Measurements from ENCODE around the gene PPIG.
"Not testable (repeated sequence)": the region's sequence is repeated elsewhere in the genome, so short reads cannot be mapped to it uniquely, and the experiment has no call there.

The PPIG gene

GRCh38 chr2:169584005-169584877 lies at the start of gene PPIG:
Gene PPIG, plus strand, starts transcription at chr2:169584351. Its CDS starts 19,691 bp downstream, at chr2:169604042.
- Mint-ChIP-seq H3K4me3 (peak within 1 kb of the TSS; percentile 96), H3K4me1 (peaks cover 21% of the 10 kb centered on the region), H3K9me3 (peaks cover 4% of the 10 kb centered on the region), H3K27ac (peak within 1 kb of the TSS; percentile 99), H3K36me3 (peaks cover 37% of the 10 kb centered on the region)
- DNase-seq (ENCODE audit: low spot score in 2 of 2): peak; percentile 73 to 91
- peak; percentile 97 for ATAC-seq

GRCh38 chr2:169539460-169539859 lies 44.7 kb upstream of the PPIG start:
- H3K4me3 Mint-ChIP-seq, H3K27ac Mint-ChIP-seq: not testable (repeated sequence)

GRCh38 chr2:169540146-169540545 lies 44.0 kb upstream of the PPIG start:
- Mint-ChIP-seq H3K36me3 (peaks cover 73% of the 10 kb centered on the region), H3K4me3 (no peak overlapping the region), H3K9me3 (no peaks in the 10 kb centered on the region), H3K27ac (no peak overlapping the region), H3K4me1 (no peaks in the 10 kb centered on the region)
- DNase-seq (ENCODE audit: low spot score in 2 of 2): no peak
- ATAC-seq: no peak

More at GRCh38 chr2:169539460-169539859, 44.7 kb upstream of the PPIG start:
- H3K9me3 Mint-ChIP-seq; ATAC-seq; H3K4me1 Mint-ChIP-seq; DNase-seq (ENCODE audit: low spot score in 2 of 2): not testable (repeated sequence)
- H3K36me3 Mint-ChIP-seq: peaks cover 66% of the 10 kb centered on the region

- Mint-ChIP-seq H3K4me1 (peaks cover 6% of the 10 kb centered on the region), H3K9me3 (no peaks in the 10 kb centered on the region), H3K4me3 (no peak overlapping the region), H3K36me3 (peaks cover 75% of the 10 kb centered on the region), H3K27ac (no peak overlapping the region)
- no peak for ATAC-seq
- DNase-seq (ENCODE audit: low spot score in 2 of 2): no peak
Measured at GRCh38 chr2:169542433-169542832, 41.7 kb upstream of the PPIG start.

GRCh38 chr2:169546756-169547155 lies 37.4 kb upstream of the PPIG start:
- DNase-seq (ENCODE audit: low spot score in 2 of 2) (no peak), ATAC-seq (no peak)
- Mint-ChIP-seq H3K36me3 (peaks cover 81% of the 10 kb centered on the region), H3K9me3 (no peaks in the 10 kb centered on the region), H3K4me3 (no peak overlapping the region), H3K27ac (no peak overlapping the region), H3K4me1 (peaks cover 6% of the 10 kb centered on the region)

- Mint-ChIP-seq H3K36me3 (peaks cover 73% of the 10 kb centered on the region), H3K27ac (no peak overlapping the region), H3K4me3 (no peak overlapping the region), H3K9me3 (no peaks in the 10 kb centered on the region), H3K4me1 (no peaks in the 10 kb centered on the region)
- ATAC-seq: no peak
- DNase-seq (ENCODE audit: low spot score in 2 of 2): no peak
Measured at GRCh38 chr2:169561364-169561763, 22.8 kb upstream of the PPIG start.

- DNase-seq (ENCODE audit: low spot score in 2 of 2); H3K4me3 Mint-ChIP-seq; H3K9me3 Mint-ChIP-seq; H3K4me1 Mint-ChIP-seq; ATAC-seq; H3K27ac Mint-ChIP-seq: not testable (repeated sequence)
- peaks cover 65% of the 10 kb centered on the region for H3K36me3 Mint-ChIP-seq
Measured at GRCh38 chr2:169562084-169562483, 22.1 kb upstream of the PPIG start.

GRCh38 chr2:169562519-169562918 lies 21.6 kb upstream of the PPIG start:
- no peak for ATAC-seq
- Mint-ChIP-seq H3K27ac (no peak overlapping the region), H3K9me3 (no peaks in the 10 kb centered on the region), H3K4me3 (no peak overlapping the region), H3K36me3 (peaks cover 63% of the 10 kb centered on the region), H3K4me1 (no peaks in the 10 kb centered on the region)
- DNase-seq (ENCODE audit: low spot score in 2 of 2): no peak

GRCh38 chr2:169565686-169566085 lies 18.5 kb upstream of the PPIG start:
- no peak for ATAC-seq
- Mint-ChIP-seq H3K36me3 (peaks cover 74% of the 10 kb centered on the region), H3K4me3 (no peak overlapping the region), H3K9me3 (no peaks in the 10 kb centered on the region), H3K27ac (no peak overlapping the region), H3K4me1 (peaks cover 7% of the 10 kb centered on the region)
- DNase-seq (ENCODE audit: low spot score in 2 of 2): no peak

- no peaks in the 10 kb centered on the region for H3K9me3 Mint-ChIP-seq
- DNase-seq (ENCODE audit: low spot score in 2 of 2): no peak
- peaks cover 53% of the 10 kb centered on the region for H3K36me3 Mint-ChIP-seq
- no peak overlapping the region for H3K27ac Mint-ChIP-seq
- H3K4me3 Mint-ChIP-seq: no peak overlapping the region
- no peak for ATAC-seq
- peaks cover 24% of the 10 kb centered on the region for H3K4me1 Mint-ChIP-seq
Measured at GRCh38 chr2:169569948-169570347, 14.2 kb upstream of the PPIG start.

- not testable (repeated sequence) for H3K9me3 Mint-ChIP-seq; ATAC-seq; H3K27ac Mint-ChIP-seq; H3K4me3 Mint-ChIP-seq; DNase-seq (ENCODE audit: low spot score in 2 of 2)
- Mint-ChIP-seq H3K4me1 (peaks cover 24% of the 10 kb centered on the region), H3K36me3 (peaks cover 45% of the 10 kb centered on the region)
Measured at GRCh38 chr2:169570752-169571151, 13.4 kb upstream of the PPIG start.

GRCh38 chr2:169571571-169571970 lies 12.6 kb upstream of the PPIG start:
- Mint-ChIP-seq H3K4me1 (peaks cover 24% of the 10 kb centered on the region), H3K36me3 (peaks cover 40% of the 10 kb centered on the region), H3K9me3 (no peaks in the 10 kb centered on the region), H3K27ac (no peak overlapping the region), H3K4me3 (no peak overlapping the region)
- ATAC-seq (no peak), DNase-seq (ENCODE audit: low spot score in 2 of 2) (no peak)

GRCh38 chr2:169572189-169572588 lies 12.0 kb upstream of the PPIG start:
- DNase-seq (ENCODE audit: low spot score in 2 of 2) (no peak), ATAC-seq (no peak)
- Mint-ChIP-seq H3K27ac (no peak overlapping the region), H3K9me3 (no peaks in the 10 kb centered on the region), H3K4me3 (no peak overlapping the region), H3K4me1 (peaks cover 24% of the 10 kb centered on the region), H3K36me3 (peaks cover 40% of the 10 kb centered on the region)

- Mint-ChIP-seq H3K27ac (peak overlapping the region; percentile 94), H3K36me3 (peaks cover 35% of the 10 kb centered on the region), H3K4me3 (peak overlapping the region; percentile 96), H3K9me3 (no peaks in the 10 kb centered on the region), H3K4me1 (peaks cover 24% of the 10 kb centered on the region)
- ATAC-seq (no peak), DNase-seq (ENCODE audit: low spot score in 2 of 2) (no peak)
Measured at GRCh38 chr2:169572821-169573159, 11.4 kb upstream of the PPIG start.

GRCh38 chr2:169573160-169573973 lies 10.8 kb upstream of the PPIG start, which contains the start of gene FASTKD1:
Gene FASTKD1, minus strand, starts transcription at chr2:169573865. Its CDS starts 1,836 bp downstream, at chr2:169572029.
- ATAC-seq (peak; percentile 100), DNase-seq (ENCODE audit: low spot score in 2 of 2) (peak; percentile 59 to 91)
- H3K9me3 Mint-ChIP-seq: no peaks in the 10 kb centered on the region
- peaks cover 29% of the 10 kb centered on the region for H3K36me3 Mint-ChIP-seq
- H3K27ac Mint-ChIP-seq: peak within 1 kb of the TSS; percentile 94
- H3K4me3 Mint-ChIP-seq: peak within 1 kb of the TSS; percentile 96
- peaks cover 24% of the 10 kb centered on the region for H3K4me1 Mint-ChIP-seq

Data from stimulated activated effector memory CD8-positive, alpha-beta T cell treated with anti-CD3 and anti-CD28 coated beads, Interleukin-12 subunit alpha, Interleukin-12 subunit beta, amount 100 ng/mL, for 72 hours (primary cell).